Activated naive CD4-positive, alpha-beta T cell treated with anti-CD3 and anti-CD28 coated beads, Interleukin-2, amount 50 U/mL, for 72 hours (primary cell): ENCODE measurements around the gene DYNC1I2. TPM values are rescaled to one million over a fixed set of nuclear protein-coding genes. Genes with fewer than 3 reads are reported as not detected.
"Not testable (repeated sequence)": the region's sequence is repeated elsewhere in the genome, so short reads cannot be mapped to it uniquely, and the experiment has no call there.

Source experiments
- ATAC-seq, 2 donors: fragments of 150-1000 bp; cut with Tn5 transposase; 2 replicates each; pipeline ENCODE4 v1.10.0; 2021; ENCODE audit warnings: mild to moderate bottlenecking in 2 of 2, moderate library complexity in 2 of 2
- DNase-seq, 2 donors: peaks; one replicate each; pipeline ENCODE4 v3.0.0; 2021 to 2022; ENCODE audit warnings: low spot score in 2 of 2
- H3K27ac Mint-ChIP-seq, 2 donors: one replicate each; pipeline ENCODE4 v1.8.0; 2022; ENCODE audit warnings: mild to moderate bottlenecking in 2 of 2, mixed read lengths in 2 of 2
- H3K36me3 Mint-ChIP-seq, 2 donors: one replicate each; pipeline ENCODE4 v1.8.0; 2022; ENCODE audit warnings: mixed read lengths in 2 of 2
- H3K9me3 Mint-ChIP-seq, 2 donors: one replicate each; pipeline ENCODE4 v1.8.0; 2022; ENCODE audit warnings: mixed read lengths in 2 of 2
- total RNA-seq, 2 donors: library from RNA; stranded (reverse); gene quantifications; one replicate each; pipeline ENCODE4 v1.2.3, GENCODE V29; 2022

The DYNC1I2 gene
- total RNA-seq, 2 donors from 2014 or later: 25.5 to 52.9 TPM

DNA sequence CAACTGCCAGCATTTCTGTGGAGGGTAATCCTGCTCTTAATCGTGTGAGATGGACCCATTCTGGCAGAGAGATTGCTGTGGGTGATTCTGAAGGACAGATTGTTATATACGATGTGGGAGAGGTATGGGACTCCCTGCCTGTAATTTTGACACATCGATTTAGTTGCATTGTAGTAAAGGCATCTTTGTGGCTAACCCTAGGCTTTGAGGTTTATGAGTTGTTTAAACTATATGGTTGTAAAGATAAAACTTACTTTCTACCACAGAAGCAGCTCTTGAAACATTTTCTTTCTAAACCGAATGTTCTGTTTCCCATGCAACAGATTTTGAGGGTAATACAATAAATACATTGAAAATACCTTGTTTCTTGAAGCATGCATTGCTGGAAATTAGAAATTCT, 58.5 kb downstream of the DYNC1I2 start:
- H3K36me3 Mint-ChIP-seq: peaks cover 9 to 10% of the 10 kb centered on the region in 2 donors
- ATAC-seq: no peak

DNA sequence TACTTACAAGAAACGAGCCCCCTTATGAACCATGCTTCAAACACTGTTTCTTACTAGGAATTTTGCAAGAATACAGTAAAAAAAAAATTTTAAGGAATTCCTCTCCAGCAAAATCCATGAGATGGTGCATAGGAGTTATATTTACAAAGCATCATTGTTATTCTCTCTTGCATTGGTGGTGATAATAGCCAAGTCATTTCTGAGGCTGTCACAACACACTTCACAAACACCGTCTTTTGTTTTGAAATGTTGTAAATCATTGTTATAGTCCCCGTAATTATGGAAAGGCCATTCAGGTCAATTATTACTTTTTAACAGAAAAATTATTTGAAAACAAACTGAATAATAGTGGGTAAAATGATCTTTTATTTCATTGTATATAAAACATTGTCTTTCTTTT, 60.1 kb downstream of the DYNC1I2 start:
- no peak overlapping the region for H3K27ac Mint-ChIP-seq
- ATAC-seq (no peak), DNase-seq (no peak)
- H3K36me3 Mint-ChIP-seq: peaks cover 5 to 6% of the 10 kb centered on the region in 2 donors
- no peaks in the 10 kb centered on the region for H3K9me3 Mint-ChIP-seq

More for the DNA sequence above, 58.5 kb downstream of the DYNC1I2 start:
- Mint-ChIP-seq H3K27ac (peak overlapping the region in 1 of 2 donors; percentile 32), H3K9me3 (no peaks in the 10 kb centered on the region)
- no peak for DNase-seq

DNA sequence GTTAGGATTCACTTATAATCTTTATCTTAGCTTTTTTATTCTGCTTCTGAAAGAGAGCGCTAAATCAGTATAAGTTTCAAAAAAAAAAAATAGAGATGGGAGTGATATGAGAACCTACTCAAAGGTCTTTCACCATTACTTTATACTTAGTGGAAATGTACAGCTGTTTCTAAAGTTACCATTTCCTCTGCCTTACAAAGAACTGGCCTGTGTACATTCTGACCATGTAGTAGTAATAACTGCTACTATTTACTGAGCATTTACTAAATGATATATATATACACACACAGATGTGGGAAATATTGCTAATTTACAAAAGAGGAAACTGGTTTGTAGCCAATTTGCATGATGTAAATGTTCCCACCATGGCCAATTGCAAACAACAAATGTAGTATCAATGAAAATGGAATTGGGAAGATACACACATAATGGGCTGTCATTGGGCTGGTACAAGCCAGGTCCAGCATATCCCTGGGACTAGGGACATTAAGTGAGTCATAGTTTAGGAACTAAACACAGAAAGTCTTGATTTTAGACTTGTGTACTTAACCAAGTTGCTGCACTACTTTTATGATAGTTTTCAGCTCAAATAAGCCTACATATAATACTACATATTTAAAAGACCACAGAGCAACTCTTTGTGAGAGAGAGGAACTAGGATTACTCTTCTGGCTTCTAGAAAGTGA, 67.1 kb downstream of the DYNC1I2 start:
- Mint-ChIP-seq H3K9me3 (peaks cover 6 to 8% of the 10 kb centered on the region in 2 donors), H3K36me3 (peaks cover 35 to 36% of the 10 kb centered on the region in 2 donors), H3K27ac (no peak overlapping the region)
- no peak for DNase-seq
- ATAC-seq: no peak

DNA sequence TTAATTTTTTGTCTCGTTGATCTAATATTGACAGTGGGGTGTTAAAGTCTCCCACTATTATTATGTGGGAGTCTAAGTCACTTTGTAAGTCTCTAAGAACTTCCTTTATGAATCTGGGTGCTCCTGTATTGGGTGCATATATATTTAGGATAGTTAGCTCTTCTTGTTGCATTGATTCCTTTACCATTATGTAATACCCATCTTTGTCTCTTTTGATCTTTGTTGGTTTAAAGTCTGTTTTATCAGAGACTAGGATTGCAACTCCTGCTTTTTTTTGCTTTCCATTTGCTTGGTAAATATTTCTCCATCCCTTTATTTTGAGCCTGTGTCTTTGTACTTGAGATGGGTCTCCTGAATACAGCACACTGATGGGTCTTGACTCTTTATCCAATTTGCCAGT, 71.5 kb downstream of the DYNC1I2 start:
- H3K36me3 Mint-ChIP-seq: peaks cover 56 to 60% of the 10 kb centered on the region in 2 donors
- H3K9me3 Mint-ChIP-seq: peaks cover 11 to 12% of the 10 kb centered on the region in 2 donors
- not testable (repeated sequence) for ATAC-seq, H3K27ac Mint-ChIP-seq, DNase-seq

DNA sequence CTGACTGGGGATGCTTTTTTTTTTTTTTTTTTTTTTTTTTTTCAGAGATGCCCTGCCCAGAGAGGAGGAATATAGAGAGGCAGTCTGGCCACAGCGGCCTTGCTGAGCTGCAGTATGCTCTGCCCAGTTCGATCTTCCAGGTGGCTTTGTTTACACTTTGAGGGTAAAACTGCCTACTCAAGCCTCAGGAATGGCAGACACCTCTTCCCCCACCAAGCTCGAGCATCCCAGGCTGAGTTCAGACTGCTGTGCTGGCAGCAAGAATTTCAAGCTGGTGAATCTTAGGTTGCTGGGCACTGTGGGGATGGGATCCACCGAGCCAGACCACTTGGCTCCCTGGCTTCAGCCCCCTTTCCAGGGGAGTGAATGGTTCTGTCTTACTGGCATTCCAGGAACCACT, 73.9 kb downstream of the DYNC1I2 start:
- peaks cover 46 to 49% of the 10 kb centered on the region in 2 donors for H3K36me3 Mint-ChIP-seq
- DNase-seq, ATAC-seq, H3K27ac Mint-ChIP-seq: not testable (repeated sequence)
- peaks cover 11 to 12% of the 10 kb centered on the region in 2 donors for H3K9me3 Mint-ChIP-seq

DNA sequence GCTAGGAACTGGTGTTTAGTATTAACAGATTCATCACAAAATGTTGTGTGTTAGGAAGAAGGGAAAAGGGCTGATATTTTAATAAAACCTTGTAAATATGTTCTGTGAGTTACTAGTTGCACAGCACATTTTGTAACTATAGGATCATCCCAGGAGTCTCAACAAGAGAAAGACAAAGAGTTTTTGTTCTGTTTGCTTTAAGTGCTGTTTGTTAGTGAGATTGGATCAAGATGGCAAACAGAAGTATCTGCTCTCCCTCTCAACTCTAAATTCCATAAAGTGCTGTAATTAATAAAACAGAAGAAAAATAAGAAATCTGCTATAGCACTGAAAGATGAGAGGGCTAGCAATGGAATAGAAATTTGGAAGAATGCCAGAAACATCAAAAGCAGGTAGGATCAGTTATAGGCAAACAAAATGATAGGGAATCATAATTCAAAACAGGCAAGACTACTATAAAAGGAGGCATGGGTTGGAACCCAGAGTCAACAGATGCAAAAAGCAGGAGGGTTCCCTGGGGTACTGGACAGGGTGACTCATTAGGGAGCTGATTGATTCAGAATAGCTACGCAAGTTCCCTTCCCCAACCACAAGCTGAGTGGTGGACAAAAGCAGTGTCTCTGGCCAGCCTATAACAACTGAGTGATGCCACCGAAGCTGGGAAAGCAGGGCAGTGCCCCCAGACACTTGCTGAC, 75.8 kb downstream of the DYNC1I2 start:
- DNase-seq (no peak), ATAC-seq (no peak)
- Mint-ChIP-seq H3K27ac (no peak overlapping the region), H3K9me3 (peaks cover 8 to 12% of the 10 kb centered on the region in 2 donors), H3K36me3 (peaks cover 32 to 40% of the 10 kb centered on the region in 2 donors)

DNA sequence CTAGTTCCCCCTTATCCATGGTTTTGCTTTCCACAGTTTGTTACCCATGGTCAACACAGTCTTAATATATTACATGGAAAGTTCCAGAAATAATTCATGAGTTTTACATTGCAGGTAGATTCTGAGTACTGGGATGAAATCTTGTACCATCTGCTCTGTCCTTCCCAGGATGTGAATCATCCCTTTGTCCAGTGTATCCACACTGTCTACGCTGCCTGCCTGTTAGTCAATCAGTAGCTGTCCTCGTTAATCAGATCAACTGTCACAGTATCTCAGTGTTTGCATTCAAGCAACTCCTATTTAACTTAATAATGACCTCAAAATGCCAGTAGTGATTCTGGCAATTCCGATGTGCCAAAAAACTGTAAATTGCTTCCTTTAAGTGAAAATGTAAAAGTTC, 76.3 kb downstream of the DYNC1I2 start:
- no peak for DNase-seq
- H3K27ac Mint-ChIP-seq: no peak overlapping the region
- peaks cover 3 to 6% of the 10 kb centered on the region in 2 donors for H3K9me3 Mint-ChIP-seq
- peaks cover 27 to 34% of the 10 kb centered on the region in 2 donors for H3K36me3 Mint-ChIP-seq
- ATAC-seq: no peak

DNA sequence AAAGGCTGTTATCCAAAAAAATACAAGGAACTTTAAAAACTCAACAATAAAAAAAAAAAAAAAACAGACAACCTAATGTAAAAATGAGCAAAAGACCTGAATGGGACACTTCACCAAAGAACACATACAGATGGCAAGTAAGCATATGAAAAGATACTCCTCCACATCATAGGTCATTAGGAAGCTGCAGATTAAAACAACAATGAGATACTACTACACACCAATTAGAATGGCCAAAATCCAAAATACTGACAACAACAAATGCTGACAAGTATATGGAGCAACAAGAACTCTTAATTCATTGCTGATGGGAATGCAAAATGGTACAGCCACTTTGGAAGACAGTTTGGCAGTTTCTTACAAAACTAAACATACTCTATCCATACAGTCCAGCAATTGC, 84.2 kb downstream of the DYNC1I2 start:
- peaks cover 12% of the 10 kb centered on the region in 2 donors for H3K9me3 Mint-ChIP-seq
- H3K36me3 Mint-ChIP-seq: peaks cover 15 to 22% of the 10 kb centered on the region in 2 donors
- ATAC-seq: no peak
- DNase-seq: no peak
- H3K27ac Mint-ChIP-seq: no peak overlapping the region

DNA sequence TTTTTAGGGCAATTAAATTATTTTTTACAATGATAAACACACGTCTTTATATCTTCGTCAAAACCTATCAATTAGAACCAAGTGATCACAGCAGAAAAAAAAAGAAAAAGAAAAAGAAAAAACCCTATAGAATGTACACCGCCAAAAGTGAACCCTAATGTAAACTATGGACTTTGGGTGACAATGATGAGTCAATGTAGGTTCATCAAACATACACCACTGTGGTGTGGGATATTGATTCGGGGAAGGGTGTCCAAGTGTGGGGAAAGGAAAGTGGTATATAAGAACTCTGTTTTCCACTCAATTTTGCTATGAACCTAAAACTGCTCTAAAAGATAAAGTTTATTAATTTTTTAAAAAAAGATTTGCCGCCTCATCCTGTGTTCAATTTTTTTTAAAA, 85.1 kb downstream of the DYNC1I2 start:
- Mint-ChIP-seq H3K9me3 (peaks cover 12% of the 10 kb centered on the region in 2 donors), H3K36me3 (peaks cover 15 to 24% of the 10 kb centered on the region in 2 donors), H3K27ac (no peak overlapping the region)
- DNase-seq (no peak), ATAC-seq (no peak)

DNA sequence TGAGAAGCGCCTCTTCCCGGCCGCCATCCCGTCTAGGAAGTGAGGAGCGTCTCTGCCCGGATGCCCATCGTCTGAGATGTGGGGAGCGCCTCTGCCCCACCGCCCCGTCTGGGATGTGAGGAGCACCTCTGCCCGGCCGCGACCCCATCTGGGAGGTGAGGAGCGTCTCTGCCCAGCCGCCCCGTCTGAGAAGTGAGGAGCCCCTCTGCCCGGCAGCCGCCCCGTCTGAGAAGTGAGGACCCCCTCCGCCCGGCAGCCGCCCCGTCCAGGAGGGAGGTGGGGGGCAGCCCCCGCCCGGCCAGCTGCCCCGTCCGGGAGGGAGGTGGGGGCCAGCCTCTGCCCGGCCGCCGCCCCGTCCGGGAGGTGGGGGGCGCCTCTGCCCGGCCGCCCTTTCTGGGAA, 87.3 kb downstream of the DYNC1I2 start:
- Mint-ChIP-seq H3K9me3 (peaks cover 12 to 17% of the 10 kb centered on the region in 2 donors), H3K36me3 (peaks cover 22 to 32% of the 10 kb centered on the region in 2 donors)
- not testable (repeated sequence) for DNase-seq, ATAC-seq, H3K27ac Mint-ChIP-seq

DNA sequence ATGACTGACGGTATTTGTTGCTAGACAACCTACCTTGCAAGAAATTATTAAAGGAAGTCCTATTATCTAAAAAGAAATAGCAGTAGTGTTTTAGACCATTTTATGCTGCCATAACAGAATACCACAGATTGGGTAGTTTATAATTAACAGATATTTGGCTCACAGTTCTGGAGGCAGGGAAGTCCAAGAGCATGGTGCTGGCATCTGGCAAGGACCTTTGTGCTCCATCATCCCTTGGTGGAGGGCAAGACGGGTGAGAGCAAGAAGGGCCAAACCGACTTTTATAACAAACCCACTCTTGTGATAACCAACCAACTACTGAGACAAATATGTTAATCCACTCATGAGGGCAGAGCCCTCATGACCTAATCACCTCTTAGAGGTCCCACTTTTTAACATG, 91.2 kb downstream of the DYNC1I2 start:
- DNase-seq (no peak), ATAC-seq (no peak)

DNA sequence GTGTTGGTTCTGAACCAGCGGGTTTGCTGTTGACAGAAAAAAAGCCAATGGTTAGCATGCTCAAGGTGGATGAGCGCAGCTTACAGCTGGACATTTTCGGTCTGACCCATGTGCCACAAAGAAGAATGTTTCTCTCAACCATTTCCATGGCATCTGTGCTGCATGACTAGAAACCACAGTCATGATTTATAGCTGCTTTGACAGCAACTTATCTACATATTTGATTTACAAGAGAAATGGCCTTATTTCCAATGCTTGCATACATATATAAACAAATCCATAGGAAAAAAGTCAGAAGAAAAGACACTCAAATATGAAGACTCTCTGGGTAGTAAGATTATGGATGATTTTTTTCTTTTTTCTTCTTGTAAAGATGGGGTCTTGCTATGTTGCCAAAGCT, 98.2 kb downstream of the DYNC1I2 start:
- Mint-ChIP-seq H3K9me3 (peaks cover 0 to 5% of the 10 kb centered on the region in 2 donors), H3K27ac (no peak overlapping the region), H3K36me3 (peaks cover 16 to 19% of the 10 kb centered on the region in 2 donors)
- DNase-seq (no peak), ATAC-seq (no peak)

More for the DNA sequence above, 91.2 kb downstream of the DYNC1I2 start:
- Mint-ChIP-seq H3K27ac (no peak overlapping the region), H3K9me3 (peaks cover 4 to 7% of the 10 kb centered on the region in 2 donors), H3K36me3 (peaks cover 11 to 20% of the 10 kb centered on the region in 2 donors)

DNA sequence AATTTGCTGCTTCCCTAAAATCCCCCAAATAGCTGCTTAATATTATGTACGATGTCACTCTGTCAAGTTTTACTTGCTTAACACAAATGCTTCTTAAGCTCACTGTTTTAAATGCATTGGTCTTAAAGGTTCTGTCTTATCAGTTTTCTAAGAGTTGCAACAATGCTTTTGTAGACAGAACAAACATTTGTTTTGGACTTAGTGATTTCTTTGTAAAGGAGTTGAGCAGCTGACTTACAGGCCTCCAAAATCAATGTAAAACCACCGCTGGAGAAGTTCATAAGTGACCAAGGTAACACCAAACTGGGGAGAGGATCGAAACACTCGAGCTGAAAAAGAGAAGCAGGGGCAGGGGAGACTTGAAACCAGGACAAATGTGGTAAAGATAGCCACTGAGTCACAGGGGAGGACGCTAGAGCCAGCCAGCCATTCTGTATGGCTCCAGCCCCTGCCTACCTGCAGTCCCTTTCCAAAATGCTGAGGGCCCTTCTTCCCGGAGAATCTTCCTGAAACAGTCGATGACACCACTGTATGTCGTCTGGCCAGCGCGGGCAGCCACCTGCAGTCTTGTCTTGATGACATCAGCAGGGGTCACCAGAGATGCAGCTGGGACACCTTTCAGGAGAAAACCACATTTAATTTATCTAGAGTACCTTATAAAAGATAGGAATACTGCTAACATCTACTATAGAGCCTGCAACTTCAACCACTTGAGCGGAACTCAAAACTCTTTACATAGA, 100.2 kb downstream of the DYNC1I2 start:
- Mint-ChIP-seq H3K27ac (no peak overlapping the region), H3K9me3 (peaks cover 0 to 5% of the 10 kb centered on the region in 2 donors), H3K36me3 (peaks cover 19 to 27% of the 10 kb centered on the region in 2 donors)
- DNase-seq (no peak), ATAC-seq (no peak)

DNA sequence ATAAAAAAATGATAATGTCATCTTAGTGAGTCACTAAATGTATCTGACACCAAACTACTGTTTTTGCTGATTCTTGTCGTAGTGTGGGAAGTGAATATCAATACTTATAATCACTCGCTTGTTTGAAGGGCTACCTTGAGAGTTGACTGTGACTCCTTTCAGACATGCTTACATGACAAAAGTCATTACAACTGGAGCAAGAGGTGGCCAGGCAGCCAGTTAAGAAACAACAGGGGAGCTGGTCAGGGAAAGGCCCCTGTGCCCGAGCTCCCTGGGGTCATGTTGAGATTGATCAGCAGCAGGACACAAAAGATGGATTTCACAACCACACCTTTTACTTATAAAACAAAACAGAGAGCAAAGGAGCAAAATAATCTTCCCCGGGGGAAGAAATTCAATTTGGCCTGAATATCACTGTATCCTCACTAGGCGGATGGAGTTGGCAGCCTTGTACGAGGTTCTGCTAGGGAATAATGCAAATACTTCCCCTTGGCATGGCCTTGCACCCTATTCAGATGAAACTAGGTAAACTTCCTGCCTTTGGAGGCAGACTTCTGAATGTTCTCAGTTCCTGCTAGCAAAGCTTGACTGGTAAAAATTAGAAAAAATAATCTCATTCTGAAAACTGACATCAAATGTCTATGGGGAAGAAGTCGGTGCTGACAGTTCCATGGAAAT, 101.2 kb downstream of the DYNC1I2 start:
- Mint-ChIP-seq H3K36me3 (peaks cover 19 to 27% of the 10 kb centered on the region in 2 donors), H3K27ac (peak overlapping the region; percentile 24 to 90), H3K9me3 (peaks cover 0 to 5% of the 10 kb centered on the region in 2 donors)

DNA sequence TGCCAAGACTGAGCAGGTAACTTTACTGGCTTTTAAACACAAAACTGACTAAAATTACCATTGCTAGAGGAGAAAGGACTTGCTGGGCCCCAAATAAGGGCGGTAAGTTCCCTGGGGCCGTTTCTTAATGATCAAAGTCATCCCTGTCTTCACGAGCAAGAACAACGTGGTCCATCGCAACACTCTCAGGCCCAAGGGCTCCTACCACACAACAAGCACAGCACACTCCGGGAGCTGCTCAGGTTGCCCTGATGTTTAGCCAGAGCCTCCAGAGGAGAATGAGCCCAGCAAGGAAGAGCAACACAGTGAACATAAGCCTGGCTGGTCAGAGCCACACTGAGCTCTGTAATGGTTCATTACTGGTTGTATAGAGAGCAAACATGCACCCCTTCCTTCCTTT, 102.7 kb downstream of the DYNC1I2 start:
- DNase-seq: no peak
- no peaks in the 10 kb centered on the region for H3K9me3 Mint-ChIP-seq
- no peak for ATAC-seq
- peaks cover 8 to 16% of the 10 kb centered on the region in 2 donors for H3K36me3 Mint-ChIP-seq
- peak overlapping the region in 1 of 2 donors; percentile 23 for H3K27ac Mint-ChIP-seq

More for the DNA sequence above, 101.2 kb downstream of the DYNC1I2 start:
- DNase-seq (no peak), ATAC-seq (peak in 1 of 2 donors; percentile 58)

DNA sequence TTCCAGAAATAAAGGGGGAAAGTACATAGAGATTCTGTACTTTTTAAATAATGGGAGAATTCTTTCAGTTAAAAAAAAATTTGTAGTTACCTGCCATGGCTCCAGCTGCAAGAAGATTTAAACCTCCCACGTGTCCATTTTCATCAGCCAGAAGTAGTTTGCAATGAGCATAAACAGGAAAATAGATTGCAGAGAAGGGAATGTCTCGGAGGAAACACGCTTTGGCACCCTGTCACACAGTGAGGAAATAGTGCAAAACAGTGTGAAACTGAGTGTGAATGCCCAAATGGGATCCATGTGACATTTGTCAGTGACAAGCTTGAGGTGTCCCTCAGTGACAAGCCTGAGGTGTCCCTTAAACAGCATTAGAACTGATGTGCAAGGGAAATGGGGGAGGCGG, 104.1 kb downstream of the DYNC1I2 start:
- Mint-ChIP-seq H3K9me3 (no peaks in the 10 kb centered on the region), H3K27ac (no peak overlapping the region), H3K36me3 (peaks cover 8 to 11% of the 10 kb centered on the region in 2 donors)
- ATAC-seq (no peak), DNase-seq (no peak)
